DND-41 (cell line): Measurements from ENCODE around the gene PPP1R3G.

ENCODE experiments used
- CTCF ChIP-seq: IDR thresholded peaks from 2 replicates; pipeline ENCODE4 v1.5.1; 2012; ENCODE audit warnings: borderline replicate concordance, low read length, moderate library complexity, mild to moderate bottlenecking; ENCODE audit not compliant: poor library complexity, severe bottlenecking; ENCODE audit errors: extremely low read depth
- EZH2 ChIP-seq: IDR thresholded peaks from 3 replicates; pipeline ENCODE4 v1.6.1; 2012; ENCODE audit warnings: borderline replicate concordance, low read depth, mild to moderate bottlenecking, moderate library complexity, low read length, inconsistent platforms; ENCODE audit not compliant: severe bottlenecking

- TF ChIP-seq CTCF = no peak
- no peak for TF ChIP-seq EZH2
Observed at GRCh38 chr6:5058254-5058653, 26.9 kb upstream of the PPP1R3G start.
